Measurements from ENCODE around the gene ZBTB2.
A peak's percentile ranks its signal among the peaks of the same experiment; 100 is the strongest.

ZBTB2 gene

DNA sequence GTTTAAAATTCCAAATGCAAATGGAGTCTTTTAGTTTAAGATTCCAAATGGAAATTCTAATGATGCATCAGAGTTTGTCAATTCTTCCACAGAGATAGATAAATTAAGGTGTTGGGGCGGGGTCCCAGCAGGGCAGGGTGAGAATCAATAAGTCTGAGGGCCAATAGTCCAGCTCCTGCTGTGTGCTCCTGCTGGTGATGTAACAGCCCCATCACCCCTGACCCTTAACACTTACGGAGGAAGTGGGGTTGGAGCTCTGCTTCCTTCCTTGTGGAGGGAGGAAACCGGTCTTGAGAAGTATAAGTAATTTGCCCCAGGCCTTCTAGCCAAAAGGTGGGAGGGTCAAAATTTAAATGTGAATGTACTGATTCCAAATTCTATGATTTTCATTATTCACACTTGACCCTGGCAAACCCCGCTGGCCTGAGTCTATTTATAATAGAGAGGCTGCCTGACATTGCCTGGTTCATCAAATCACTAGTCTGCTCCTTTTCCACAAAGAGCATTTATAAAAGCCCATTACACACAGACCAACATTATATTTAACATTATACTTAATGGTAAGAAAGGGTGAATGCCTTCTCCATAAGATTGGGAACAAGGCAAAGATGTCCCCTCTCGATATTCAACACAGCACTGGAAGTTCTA, 17.2 kb downstream of the ZBTB2 start:
- peak; percentile 61 for DNase-seq (ENCODE audit: low read depth)
- H3K4me3 ChIP-seq (ENCODE audit: low read depth, low read length): no peak overlapping the region
- TF ChIP-seq MYC (IDR thresholded peaks at IDR 0.05; ENCODE audit: low read depth, low read length) (no peak), CTCF (IDR thresholded peaks at IDR 0.05; ENCODE audit: low read depth, low read length) (no peak), POLR2A (IDR thresholded peaks at IDR 0.05; ENCODE audit: extremely low read depth, insufficient read length) (no peak)
- TF ChIP-seq, protein P1, sequence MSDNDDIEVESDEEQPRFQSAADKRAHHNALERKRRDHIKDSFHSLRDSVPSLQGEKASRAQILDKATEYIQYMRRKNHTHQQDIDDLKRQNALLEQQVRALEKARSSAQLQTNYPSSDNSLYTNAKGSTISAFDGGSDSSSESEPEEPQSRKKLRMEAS (IDR thresholded peaks at IDR 0.05; ENCODE audit: low read depth, low read length): no peak

- TF ChIP-seq POLR2A (IDR thresholded peaks at IDR 0.05; ENCODE audit: extremely low read depth, insufficient read length) (no peak), CTCF (IDR thresholded peaks at IDR 0.05; ENCODE audit: low read depth, low read length) (no peak), MYC (IDR thresholded peaks at IDR 0.05; ENCODE audit: low read depth, low read length) (no peak)
- TF ChIP-seq, protein P1 (IDR thresholded peaks at IDR 0.05; ENCODE audit: low read depth, low read length): no peak
- no peak for DNase-seq (ENCODE audit: low read depth)
- no peak overlapping the region for H3K4me3 ChIP-seq (ENCODE audit: low read depth, low read length)
Observed at GRCh38 chr6:151372164-151372563, 19.2 kb downstream of the ZBTB2 start.

DNA sequence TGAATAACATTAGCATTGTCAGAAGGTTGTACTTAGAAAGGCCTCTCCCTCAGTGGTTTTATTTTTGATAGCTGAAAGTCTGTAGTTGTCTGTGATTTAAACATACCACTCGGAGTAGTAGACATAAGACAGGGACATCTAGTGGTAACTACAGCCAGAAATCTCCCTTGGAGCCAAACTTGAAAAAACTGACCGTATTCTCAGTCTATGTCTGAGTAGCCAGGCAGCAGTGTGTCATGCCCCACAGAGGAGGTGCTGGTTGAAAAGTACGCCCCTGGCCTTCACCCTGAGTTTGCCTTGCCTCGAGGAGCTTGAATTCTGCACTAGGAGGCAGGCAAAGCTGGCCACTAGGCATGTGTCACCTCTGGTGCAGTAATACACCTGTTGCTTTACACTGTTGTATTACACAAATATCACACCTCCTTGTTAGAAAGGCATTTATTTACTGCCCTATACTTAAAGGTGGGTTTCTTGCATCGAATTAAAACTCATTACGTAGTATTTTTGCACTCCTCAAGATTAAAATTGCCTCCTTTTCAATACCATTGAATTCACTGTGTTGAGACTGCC, 20.8 kb downstream of the ZBTB2 start:
- H3K4me3 ChIP-seq (ENCODE audit: low read depth, low read length): no peak overlapping the region
- TF ChIP-seq CTCF (IDR thresholded peaks at IDR 0.05; ENCODE audit: low read depth, low read length) (no peak), MYC (IDR thresholded peaks at IDR 0.05; ENCODE audit: low read depth, low read length) (no peak), POLR2A (IDR thresholded peaks at IDR 0.05; ENCODE audit: extremely low read depth, insufficient read length) (no peak)
- TF ChIP-seq, protein P1 (IDR thresholded peaks at IDR 0.05; ENCODE audit: low read depth, low read length): no peak
- no peak for DNase-seq (ENCODE audit: low read depth)

- no peak for DNase-seq (ENCODE audit: low read depth)
- TF ChIP-seq POLR2A (IDR thresholded peaks at IDR 0.05; ENCODE audit: extremely low read depth, insufficient read length) (no peak), MYC (IDR thresholded peaks at IDR 0.05; ENCODE audit: low read depth, low read length) (no peak), CTCF (IDR thresholded peaks at IDR 0.05; ENCODE audit: low read depth, low read length) (no peak)
- TF ChIP-seq, protein P1 (IDR thresholded peaks at IDR 0.05; ENCODE audit: low read depth, low read length): no peak
Observed at GRCh38 chr6:151365233-151365632, 26.1 kb downstream of the ZBTB2 start.

GRCh38 chr6:151359486-151359885, 31.9 kb downstream of the ZBTB2 start:
- no peak overlapping the region for H3K4me3 ChIP-seq (ENCODE audit: low read depth, low read length)
- no peak for TF ChIP-seq POLR2A (IDR thresholded peaks at IDR 0.05; ENCODE audit: extremely low read depth, insufficient read length)
- TF ChIP-seq, protein P1 (IDR thresholded peaks at IDR 0.05; ENCODE audit: low read depth, low read length): no peak
- no peak for TF ChIP-seq CTCF (IDR thresholded peaks at IDR 0.05; ENCODE audit: low read depth, low read length)
- no peak for TF ChIP-seq MYC (IDR thresholded peaks at IDR 0.05; ENCODE audit: low read depth, low read length)
- DNase-seq (ENCODE audit: low read depth): no peak

More at GRCh38 chr6:151365233-151365632, 26.1 kb downstream of the ZBTB2 start:
- no peak overlapping the region for H3K4me3 ChIP-seq (ENCODE audit: low read depth, low read length)
